ENCODE results near the gene GBF1.

GRCh38 chr10:102246261-102246660, 929 bp downstream of the GBF1 start:
- TF ChIP-seq CTCF (IDR thresholded peaks at IDR 0.05) (no peak), POLR2A (IDR thresholded peaks at IDR 0.05) (no peak)
